Astrocyte (in vitro differentiated cells and primary cell): ENCODE results near the gene KLHDC8A. TPM values are rescaled to one million over a fixed set of nuclear protein-coding genes. Genes with fewer than 3 reads are reported as not detected.

Source experiments
- DNase-seq: peaks from one replicate; pipeline ENCODE4 v3.0.0-alpha.2; 2010; ENCODE audit warnings: low read depth
- FAIRE-seq: peaks from 2 replicates; lab custom pipeline; 2011; peaks lifted over from hg19 to GRCh38; lab: Jason Lieb, UNC
- H2AFZ ChIP-seq: 2 replicates; pipeline ENCODE4 v1.6.0; 2012; ENCODE audit warnings: low read depth, low read length, inconsistent platforms
- H3K27ac ChIP-seq: 2 replicates; pipeline ENCODE4 v1.5.1; 2011; ENCODE audit warnings: low read depth, low read length, inconsistent platforms
- H3K27me3 ChIP-seq: 2 replicates; pipeline ENCODE4 v1.6.0; 2011; ENCODE audit warnings: low read length, inconsistent platforms; ENCODE audit not compliant: insufficient read depth
- H3K36me3 ChIP-seq: 2 replicates; pipeline ENCODE4 v1.5.1; 2011; ENCODE audit warnings: low read length, inconsistent platforms; ENCODE audit not compliant: insufficient read depth
- H3K4me1 ChIP-seq: 2 replicates; pipeline ENCODE4 v1.5.1; 2011; ENCODE audit warnings: low read length, inconsistent platforms; ENCODE audit not compliant: insufficient read depth
- H3K4me2 ChIP-seq: 2 replicates; pipeline ENCODE4 v1.6.0; 2012; ENCODE audit warnings: low read length, inconsistent platforms
- H3K4me3 ChIP-seq: 2 replicates; pipeline ENCODE4 v1.5.1; 2011; ENCODE audit warnings: low read depth, mild to moderate bottlenecking, low read length, inconsistent platforms; ENCODE audit not compliant: insufficient read depth
- H3K79me2 ChIP-seq: 2 replicates; pipeline ENCODE4 v1.6.0; 2012; ENCODE audit warnings: mild to moderate bottlenecking, low read length, inconsistent platforms; ENCODE audit not compliant: insufficient read depth
- H3K9ac ChIP-seq: 2 replicates; pipeline ENCODE4 v1.6.0; 2012; ENCODE audit warnings: mild to moderate bottlenecking, low read length, inconsistent platforms
- H3K9me3 ChIP-seq: 2 replicates; pipeline ENCODE4 v1.5.1; 2012; ENCODE audit warnings: low read depth, mild to moderate bottlenecking, low read length, inconsistent platforms; ENCODE audit not compliant: insufficient read depth
- H4K20me1 ChIP-seq: 2 replicates; pipeline ENCODE4 v1.6.0; 2012; ENCODE audit warnings: low read length, inconsistent platforms; ENCODE audit not compliant: insufficient read depth
- H3K27ac Mint-ChIP-seq: one replicate; pipeline ENCODE4 v1.8.0; 2021; ENCODE audit warnings: mild to moderate bottlenecking, mixed read lengths; ENCODE audit not compliant: unreplicated experiment
- H3K27me3 Mint-ChIP-seq: one replicate; pipeline ENCODE4 v1.8.0; 2021; ENCODE audit warnings: low read depth, mixed read lengths; ENCODE audit not compliant: unreplicated experiment
- H3K36me3 Mint-ChIP-seq: one replicate; pipeline ENCODE4 v1.8.0; 2021; ENCODE audit warnings: low read depth, mixed read lengths; ENCODE audit not compliant: unreplicated experiment
- H3K4me1 Mint-ChIP-seq: one replicate; pipeline ENCODE4 v1.8.0; 2021; ENCODE audit warnings: low read depth, mixed read lengths; ENCODE audit not compliant: unreplicated experiment
- H3K4me3 Mint-ChIP-seq: one replicate; pipeline ENCODE4 v1.8.0; 2021; ENCODE audit warnings: mild to moderate bottlenecking, moderate library complexity, mixed read lengths; ENCODE audit not compliant: unreplicated experiment
- H3K9me3 Mint-ChIP-seq: one replicate; pipeline ENCODE4 v1.8.0; 2021; ENCODE audit warnings: mild to moderate bottlenecking, mixed read lengths; ENCODE audit not compliant: unreplicated experiment
- EZH2 ChIP-seq: IDR thresholded peaks from 2 replicates; pipeline ENCODE4 v1.6.1; 2012; ENCODE audit warnings: mild to moderate bottlenecking, low read length, inconsistent platforms; ENCODE audit not compliant: insufficient read depth
- total RNA-seq: library from RNA; stranded (reverse); gene quantifications from 2 replicates; pipeline ENCODE4 v1.2.1, GENCODE V29; 2021
- TF ChIP-seq, protein P1 (sequence below): IDR thresholded peaks from 2 replicates; pipeline ENCODE4 v1.5.1; 2011; ENCODE audit warnings: low read depth, mild to moderate bottlenecking, inconsistent platforms, low read length, moderate library complexity; ENCODE audit not compliant: insufficient read depth

Gene KLHDC8A
- total RNA-seq, 1 donor from 2014 or later, result 0.39 TPM

DNA sequence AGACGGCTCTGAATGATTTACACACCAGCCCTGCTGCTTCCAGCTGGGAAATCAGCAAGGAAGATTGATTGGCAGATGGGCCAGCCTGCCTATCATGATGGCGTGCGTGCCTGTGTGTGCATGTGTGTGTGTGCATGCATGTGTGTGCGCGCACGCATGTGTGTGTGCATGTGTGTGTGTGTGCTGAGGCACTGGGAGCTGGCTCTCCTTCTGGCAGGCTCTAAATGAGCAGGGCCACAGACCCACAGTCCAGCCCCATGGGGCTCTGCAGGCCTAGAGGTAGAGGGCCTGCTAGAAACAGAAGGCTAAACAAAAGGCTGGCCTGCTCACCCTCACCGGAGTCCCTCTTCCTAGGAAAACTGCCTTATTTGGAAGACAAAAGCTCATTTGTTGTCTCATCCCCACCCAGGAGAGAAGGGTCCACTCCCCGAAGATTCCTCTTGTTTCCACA lies 6.0 kb downstream of the KLHDC8A start:
- Histone ChIP-seq H4K20me1 (no peaks in the 10 kb centered on the region), H3K27ac (no peak overlapping the region), H2AFZ (no peak overlapping the region), H3K9me3 (no peaks in the 10 kb centered on the region), H3K36me3 (no peaks in the 10 kb centered on the region), H3K4me3 (no peak overlapping the region), H3K27me3 (peaks cover 4% of the 10 kb centered on the region), H3K4me2 (no peak overlapping the region), H3K79me2 (no peaks in the 10 kb centered on the region), H3K9ac (no peak overlapping the region), H3K4me1 (peaks cover 12% of the 10 kb centered on the region)
- Mint-ChIP-seq H3K36me3 (no peaks in the 10 kb centered on the region), H3K9me3 (no peaks in the 10 kb centered on the region), H3K4me3 (no peak overlapping the region), H3K4me1 (peaks cover 31% of the 10 kb centered on the region), H3K27ac (no peak overlapping the region), H3K27me3 (peaks cover 5% of the 10 kb centered on the region)
- FAIRE-seq, result no peak
- TF ChIP-seq EZH2, result no peak
- TF ChIP-seq, protein P1, sequence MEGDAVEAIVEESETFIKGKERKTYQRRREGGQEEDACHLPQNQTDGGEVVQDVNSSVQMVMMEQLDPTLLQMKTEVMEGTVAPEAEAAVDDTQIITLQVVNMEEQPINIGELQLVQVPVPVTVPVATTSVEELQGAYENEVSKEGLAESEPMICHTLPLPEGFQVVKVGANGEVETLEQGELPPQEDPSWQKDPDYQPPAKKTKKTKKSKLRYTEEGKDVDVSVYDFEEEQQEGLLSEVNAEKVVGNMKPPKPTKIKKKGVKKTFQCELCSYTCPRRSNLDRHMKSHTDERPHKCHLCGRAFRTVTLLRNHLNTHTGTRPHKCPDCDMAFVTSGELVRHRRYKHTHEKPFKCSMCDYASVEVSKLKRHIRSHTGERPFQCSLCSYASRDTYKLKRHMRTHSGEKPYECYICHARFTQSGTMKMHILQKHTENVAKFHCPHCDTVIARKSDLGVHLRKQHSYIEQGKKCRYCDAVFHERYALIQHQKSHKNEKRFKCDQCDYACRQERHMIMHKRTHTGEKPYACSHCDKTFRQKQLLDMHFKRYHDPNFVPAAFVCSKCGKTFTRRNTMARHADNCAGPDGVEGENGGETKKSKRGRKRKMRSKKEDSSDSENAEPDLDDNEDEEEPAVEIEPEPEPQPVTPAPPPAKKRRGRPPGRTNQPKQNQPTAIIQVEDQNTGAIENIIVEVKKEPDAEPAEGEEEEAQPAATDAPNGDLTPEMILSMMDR, result no peak
- no peak for DNase-seq

DNA sequence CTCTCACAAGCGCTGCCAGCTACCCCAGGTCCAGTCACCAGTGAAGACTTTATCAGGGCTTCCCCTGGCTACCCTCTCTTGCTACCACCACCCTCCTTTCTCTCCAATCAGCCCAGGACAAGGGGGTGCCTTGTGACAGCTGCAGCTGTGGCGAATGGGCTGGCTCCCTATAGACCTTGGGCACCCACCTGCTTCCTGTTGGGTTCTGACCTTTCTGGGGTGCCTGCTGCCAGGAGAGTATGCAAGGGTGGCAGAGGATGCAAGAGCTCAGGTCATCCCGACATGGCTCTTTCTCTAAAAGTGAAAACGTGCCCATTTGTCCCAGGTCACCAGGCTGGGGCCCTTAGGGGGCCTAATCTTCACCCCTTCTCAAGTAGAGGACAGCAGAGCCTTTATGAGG lies 6.6 kb downstream of the KLHDC8A start:
- Histone ChIP-seq H4K20me1 (no peaks in the 10 kb centered on the region), H3K79me2 (no peaks in the 10 kb centered on the region), H3K4me3 (no peak overlapping the region), H3K27me3 (peaks cover 4% of the 10 kb centered on the region), H3K4me1 (peaks cover 12% of the 10 kb centered on the region), H2AFZ (no peak overlapping the region), H3K9me3 (no peaks in the 10 kb centered on the region), H3K36me3 (no peaks in the 10 kb centered on the region), H3K4me2 (no peak overlapping the region), H3K9ac (no peak overlapping the region), H3K27ac (no peak overlapping the region)
- H3K36me3 Mint-ChIP-seq, result no peaks in the 10 kb centered on the region
- no peak for TF ChIP-seq EZH2
- TF ChIP-seq, protein P1, result no peak
- no peak overlapping the region for H3K27ac Mint-ChIP-seq
- FAIRE-seq (no peak), DNase-seq (no peak)
- no peak overlapping the region for H3K4me3 Mint-ChIP-seq
- no peaks in the 10 kb centered on the region for H3K9me3 Mint-ChIP-seq
- H3K4me1 Mint-ChIP-seq, result peaks cover 31% of the 10 kb centered on the region
- H3K27me3 Mint-ChIP-seq, result peaks cover 10% of the 10 kb centered on the region

DNA sequence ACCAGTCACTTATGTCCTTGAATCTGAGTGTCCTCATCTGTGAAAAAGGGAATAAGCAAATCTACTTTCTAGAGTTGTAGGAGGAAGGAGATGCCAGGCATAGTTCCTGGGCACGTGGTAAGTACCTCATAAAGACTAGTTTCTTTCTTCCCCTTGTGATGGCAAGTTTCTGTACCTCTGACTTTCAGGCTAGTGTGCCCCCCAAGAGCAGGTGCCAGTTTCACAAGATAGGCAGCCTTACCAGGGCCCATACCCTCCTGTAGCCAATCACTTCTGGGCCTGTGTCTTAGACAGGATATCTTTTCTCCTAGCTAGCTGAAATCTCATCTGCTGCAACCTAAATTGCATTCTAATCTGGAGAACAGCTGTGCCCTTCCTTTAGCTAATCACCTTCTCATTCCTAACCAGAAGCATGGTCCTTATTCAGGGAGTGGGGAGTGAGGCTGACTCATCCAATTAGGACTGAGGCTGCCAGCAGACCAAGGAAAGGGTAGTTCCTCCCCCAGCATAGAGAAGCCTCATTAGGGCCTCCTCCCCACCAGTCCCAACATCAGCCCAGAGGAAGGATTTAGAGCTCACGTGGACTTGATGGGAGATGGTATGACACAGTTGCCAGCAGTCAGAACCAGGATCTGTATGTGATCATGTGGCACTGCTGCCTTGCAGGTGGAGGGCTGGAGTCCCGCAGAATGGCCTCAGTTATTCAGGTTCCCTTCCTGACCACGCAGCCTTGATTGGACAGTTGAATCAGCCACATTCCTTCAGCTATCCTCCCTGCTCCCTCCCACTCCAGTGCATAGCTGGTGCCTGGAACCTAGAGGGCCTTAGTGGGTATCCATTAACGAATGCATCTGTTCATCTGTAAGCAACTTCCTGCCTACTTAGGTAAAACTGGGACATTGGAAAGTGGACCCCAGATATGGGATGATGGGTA lies 7.9 kb downstream of the KLHDC8A start:
- H3K79me2 ChIP-seq, result no peaks in the 10 kb centered on the region
- peaks cover 18% of the 10 kb centered on the region for H3K27me3 Mint-ChIP-seq
- no peaks in the 10 kb centered on the region for H3K9me3 Mint-ChIP-seq
- no peaks in the 10 kb centered on the region for H3K36me3 ChIP-seq
- no peak overlapping the region for H3K4me2 ChIP-seq
- no peak overlapping the region for H3K4me3 Mint-ChIP-seq
- H3K9me3 ChIP-seq, result no peaks in the 10 kb centered on the region
- no peak overlapping the region for H3K27ac ChIP-seq
- peaks cover 31% of the 10 kb centered on the region for H3K4me1 Mint-ChIP-seq
- H3K27me3 ChIP-seq, result peaks cover 15% of the 10 kb centered on the region
- DNase-seq (no peak), FAIRE-seq (no peak)
- no peak overlapping the region for H2AFZ ChIP-seq
- no peaks in the 10 kb centered on the region for H4K20me1 ChIP-seq
- H3K27ac Mint-ChIP-seq, result no peak overlapping the region
- H3K4me1 ChIP-seq, result peaks cover 11% of the 10 kb centered on the region
- TF ChIP-seq, protein P1, result no peak
- TF ChIP-seq EZH2, result no peak
- no peak overlapping the region for H3K9ac ChIP-seq
- no peak overlapping the region for H3K4me3 ChIP-seq
- no peaks in the 10 kb centered on the region for H3K36me3 Mint-ChIP-seq
